Tibial nerve (tissue), 4 donors: ENCODE measurements around the gene THRSP.

Source experiments
- CTCF ChIP-seq, 5 experiments: fragments of 200-600 bp in 3 of 5; fragments of 450-650 bp in 2 of 5; sonication (generic) in 3 of 5; IDR thresholded peaks; one replicate each; pipeline ENCODE4 v1.5.1; 2016 to 2019; ENCODE audit warnings: antibody characterized with exemption in 5 of 5, mild to moderate bottlenecking in 3 of 5, moderate library complexity in 2 of 5
- EP300 ChIP-seq, 2 donors: sonication (generic); formaldehyde crosslinking; IDR thresholded peaks; one replicate each; pipeline ENCODE4 v1.6.1; 2017; ENCODE audit warnings: antibody characterized with exemption in 2 of 2, mild to moderate bottlenecking in 1 of 2
- POLR2A ChIP-seq, 2 donors: fragments of 450-650 bp; IDR thresholded peaks; one replicate each; pipeline ENCODE4 v1.6.1; 2017; ENCODE audit warnings: antibody characterized with exemption in 2 of 2, mild to moderate bottlenecking in 2 of 2, moderate library complexity in 2 of 2

DNA sequence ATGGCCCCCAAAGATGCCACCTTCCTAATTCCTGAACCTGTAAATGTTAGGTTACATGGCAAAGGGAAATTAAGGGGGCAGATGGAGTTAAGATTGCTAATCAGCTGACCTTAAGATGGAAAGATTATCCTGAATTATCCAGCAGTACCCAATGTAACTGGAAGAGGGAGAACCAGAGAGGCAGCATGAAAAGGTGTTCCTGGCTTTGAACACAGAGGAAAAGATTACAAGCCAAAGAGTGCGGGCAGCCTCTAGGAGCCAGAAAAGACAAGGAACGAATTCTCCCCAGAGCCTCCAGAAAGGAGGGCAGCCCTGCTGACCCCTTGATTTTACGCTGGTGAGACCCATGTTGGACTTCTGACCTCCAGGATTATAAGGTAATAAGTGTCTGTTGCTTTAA is 15.1 kb upstream of the THRSP start:
- TF ChIP-seq EP300 (IDR thresholded peaks at IDR 0.05): no peak
- no peak for TF ChIP-seq CTCF (IDR thresholded peaks at IDR 0.05)
- no peak for TF ChIP-seq POLR2A (IDR thresholded peaks at IDR 0.05)
